Measurements from ENCODE around the gene NACC2.

NACC2 gene

GRCh38 chr9:136026266-136026942, 68.7 kb downstream of the NACC2 start:
- TF ChIP-seq CTCF (IDR thresholded peaks at IDR 0.05; ENCODE audit: insufficient read depth, low read depth, low read length, missing control alignments), result no peak
- no peak overlapping the region for H3K4me3 ChIP-seq (ENCODE audit: low read length)
- no peak for DNase-seq (ENCODE audit: low read depth)

GRCh38 chr9:136025481-136025880, 69.6 kb downstream of the NACC2 start:
- TF ChIP-seq CTCF (IDR thresholded peaks at IDR 0.05; ENCODE audit: insufficient read depth, low read depth, low read length, missing control alignments), result no peak
- no peak for DNase-seq (ENCODE audit: low read depth)
- H3K4me3 ChIP-seq (ENCODE audit: low read length), result no peak overlapping the region

- TF ChIP-seq CTCF (IDR thresholded peaks at IDR 0.05; ENCODE audit: insufficient read depth, low read depth, low read length, missing control alignments), result no peak
- no peak for DNase-seq (ENCODE audit: low read depth)
- H3K4me3 ChIP-seq (ENCODE audit: low read length), result no peak overlapping the region
Measured at GRCh38 chr9:136024696-136025316, 70.3 kb downstream of the NACC2 start.

- no peak overlapping the region for H3K4me3 ChIP-seq (ENCODE audit: low read length)
- DNase-seq (ENCODE audit: low read depth), result no peak
- TF ChIP-seq CTCF (IDR thresholded peaks at IDR 0.05; ENCODE audit: insufficient read depth, low read depth, low read length, missing control alignments), result no peak
Measured at GRCh38 chr9:136024286-136024685, 70.8 kb downstream of the NACC2 start.

- H3K4me3 ChIP-seq (ENCODE audit: low read length), result no peak overlapping the region
- no peak for DNase-seq (ENCODE audit: low read depth)
- TF ChIP-seq CTCF (IDR thresholded peaks at IDR 0.05; ENCODE audit: insufficient read depth, low read depth, low read length, missing control alignments), result no peak
Measured at GRCh38 chr9:136023410-136024225, 71.5 kb downstream of the NACC2 start.

- TF ChIP-seq CTCF (IDR thresholded peaks at IDR 0.05; ENCODE audit: insufficient read depth, low read depth, low read length, missing control alignments), result no peak
- H3K4me3 ChIP-seq (ENCODE audit: low read length), result no peak overlapping the region
- DNase-seq (ENCODE audit: low read depth), result no peak
Measured at GRCh38 chr9:136022731-136023409, 72.2 kb downstream of the NACC2 start.
